ENCODE data around the gene NOTCH1.

Gene NOTCH1

DNA sequence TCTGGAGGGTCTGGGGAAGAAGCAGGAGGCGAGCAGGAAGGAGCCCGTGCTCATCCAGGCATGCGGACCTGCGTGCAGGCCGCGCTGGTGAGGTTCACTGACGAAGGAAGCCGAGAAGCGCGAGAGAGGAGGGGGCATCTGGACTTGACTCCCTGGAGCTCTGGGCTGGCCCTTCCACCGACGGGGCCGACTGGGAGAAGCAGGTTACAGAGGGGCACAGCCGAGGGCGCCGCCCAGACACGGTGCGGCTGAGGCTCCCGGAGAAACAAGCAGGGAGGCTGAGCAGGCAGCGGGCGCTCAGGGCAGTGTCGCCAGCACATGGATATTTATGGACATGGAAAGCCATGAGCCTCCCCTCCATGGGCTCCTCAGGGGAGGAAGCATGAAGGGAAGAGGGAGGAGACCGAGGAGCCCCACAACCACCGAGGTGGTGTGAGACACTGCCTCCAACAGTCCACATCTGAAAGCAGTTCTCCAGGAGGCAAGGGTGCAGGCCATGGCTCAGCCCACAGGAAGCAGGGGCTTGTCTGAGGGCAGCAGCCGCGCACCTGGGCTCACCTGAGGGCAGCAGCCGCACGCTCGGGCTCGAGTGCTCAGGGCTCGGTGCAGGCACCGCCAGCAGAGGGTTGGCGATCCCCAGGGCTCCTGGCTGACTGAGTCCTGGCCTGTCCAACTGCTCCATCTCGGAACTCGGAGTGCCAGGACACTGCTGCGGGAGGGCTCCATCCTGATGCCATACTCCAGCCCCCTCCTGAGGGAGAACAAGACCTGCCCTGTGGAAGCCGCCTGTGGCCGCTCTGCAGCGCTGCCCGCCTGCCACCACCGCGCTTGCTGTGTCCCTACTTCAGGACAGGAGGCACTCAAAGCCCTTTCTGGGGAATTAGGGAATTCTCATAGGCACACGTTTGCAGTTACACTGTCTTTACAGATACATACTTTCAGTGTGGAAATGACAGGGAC is 90.5 kb downstream of the NOTCH1 start:
- no peak for DNase-seq

DNA sequence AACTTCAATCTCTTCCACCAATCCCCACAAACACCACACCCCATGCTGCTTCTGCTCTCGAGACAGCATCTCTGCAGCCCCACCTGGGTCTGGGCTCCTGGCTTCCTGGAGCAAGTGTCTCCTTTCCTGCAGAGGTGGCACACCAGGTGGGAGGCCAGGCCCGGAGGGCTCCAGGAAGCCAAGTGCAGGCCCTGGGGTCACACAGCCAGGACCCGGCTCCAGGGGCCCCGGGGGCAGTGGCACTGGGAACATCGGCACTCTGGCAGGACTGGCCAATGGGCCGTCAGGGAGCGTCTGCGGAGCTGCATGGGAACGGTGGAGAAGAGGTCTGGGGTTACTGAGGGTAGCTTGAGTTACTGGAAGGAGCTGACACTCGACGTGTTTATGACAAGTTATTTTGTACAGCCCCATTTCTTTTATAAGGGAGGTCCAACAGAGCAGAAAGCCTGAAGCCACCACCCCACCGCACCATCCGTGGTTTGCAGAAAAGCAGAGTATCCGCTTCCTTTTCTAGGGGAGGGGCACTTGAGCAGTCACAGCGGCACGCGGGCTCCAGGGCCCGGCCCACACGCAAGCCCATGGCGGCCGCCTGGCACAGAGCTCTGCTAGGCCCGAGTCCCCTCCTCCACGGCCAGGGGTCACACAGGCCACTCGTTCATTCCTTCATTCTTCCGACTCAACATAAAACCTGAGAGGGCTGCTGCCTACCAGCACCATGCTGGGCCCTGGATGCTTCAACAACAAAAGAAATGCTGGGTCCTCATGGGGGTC is 91.6 kb downstream of the NOTCH1 start:
- no peak for DNase-seq

DNA sequence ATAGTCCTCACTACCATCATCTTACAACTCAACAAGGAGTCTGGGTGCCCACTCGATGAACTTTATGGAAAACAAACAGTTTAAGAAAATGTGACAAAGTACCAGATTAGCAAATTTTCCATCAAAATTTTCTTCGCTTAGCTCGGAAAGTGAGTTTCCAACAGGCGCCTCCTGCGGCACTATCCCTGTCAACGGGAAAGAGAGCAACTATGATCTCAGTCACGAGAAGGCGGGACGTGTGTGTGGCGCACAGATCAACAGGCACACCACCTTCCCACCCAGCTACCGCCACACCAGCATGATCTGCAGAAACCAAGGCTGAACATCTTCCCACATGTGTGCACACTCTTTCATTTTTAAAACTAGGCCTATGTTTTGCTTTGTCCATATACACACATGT is 92.5 kb downstream of the NOTCH1 start:
- DNase-seq: no peak

DNA sequence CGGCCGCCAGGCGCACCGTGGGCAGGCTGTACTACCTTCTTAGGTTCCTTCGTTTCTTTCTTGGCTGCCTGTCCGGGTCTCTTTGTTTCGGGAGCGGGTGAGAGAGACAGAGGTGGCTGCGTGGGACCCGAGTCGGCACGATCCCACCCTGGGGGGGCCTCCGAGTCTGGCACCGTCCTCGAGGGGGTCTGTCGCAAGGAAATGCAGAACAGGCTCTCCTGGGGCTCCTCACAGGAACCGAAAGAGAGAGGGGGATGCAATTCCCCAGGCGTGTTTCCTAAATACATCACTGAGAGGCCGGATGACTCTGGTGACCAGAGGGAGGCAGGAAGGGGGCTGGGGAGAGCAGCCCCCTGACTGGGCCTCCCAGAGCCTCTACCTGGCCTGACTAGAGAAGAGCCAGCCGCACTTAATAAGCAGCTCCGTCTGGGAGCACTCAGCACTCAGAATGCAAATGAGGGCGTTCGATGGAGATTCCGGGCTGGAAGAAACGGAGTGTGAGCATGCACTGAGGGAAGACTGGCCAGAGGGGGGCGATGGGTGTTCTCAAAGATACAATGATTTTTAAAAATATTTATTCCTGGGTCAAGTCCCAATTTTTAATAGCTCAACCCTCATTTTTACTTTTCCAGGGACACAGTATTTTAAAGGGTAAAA is 94.5 kb downstream of the NOTCH1 start:
- no peak for DNase-seq

DNA sequence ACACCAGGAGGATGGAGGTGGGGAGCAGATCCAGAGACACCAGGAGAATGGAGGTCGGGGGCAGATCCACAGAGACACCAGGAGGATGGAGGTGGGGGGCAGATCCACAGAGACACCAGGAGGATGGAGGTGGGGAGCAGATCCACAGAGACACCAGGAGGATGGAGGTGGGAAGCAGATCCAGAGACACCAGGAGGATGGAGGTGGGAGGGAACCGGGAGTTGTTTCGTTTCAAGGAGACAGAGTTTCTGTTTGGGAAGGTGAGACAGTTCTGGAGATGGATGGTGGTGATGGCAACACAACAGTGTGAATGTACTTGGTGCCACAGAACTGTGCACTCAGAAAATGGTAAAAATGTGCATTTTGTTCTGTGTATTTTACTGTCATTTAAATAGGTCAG is 97.2 kb downstream of the NOTCH1 start:
- DNase-seq: no peak

DNA sequence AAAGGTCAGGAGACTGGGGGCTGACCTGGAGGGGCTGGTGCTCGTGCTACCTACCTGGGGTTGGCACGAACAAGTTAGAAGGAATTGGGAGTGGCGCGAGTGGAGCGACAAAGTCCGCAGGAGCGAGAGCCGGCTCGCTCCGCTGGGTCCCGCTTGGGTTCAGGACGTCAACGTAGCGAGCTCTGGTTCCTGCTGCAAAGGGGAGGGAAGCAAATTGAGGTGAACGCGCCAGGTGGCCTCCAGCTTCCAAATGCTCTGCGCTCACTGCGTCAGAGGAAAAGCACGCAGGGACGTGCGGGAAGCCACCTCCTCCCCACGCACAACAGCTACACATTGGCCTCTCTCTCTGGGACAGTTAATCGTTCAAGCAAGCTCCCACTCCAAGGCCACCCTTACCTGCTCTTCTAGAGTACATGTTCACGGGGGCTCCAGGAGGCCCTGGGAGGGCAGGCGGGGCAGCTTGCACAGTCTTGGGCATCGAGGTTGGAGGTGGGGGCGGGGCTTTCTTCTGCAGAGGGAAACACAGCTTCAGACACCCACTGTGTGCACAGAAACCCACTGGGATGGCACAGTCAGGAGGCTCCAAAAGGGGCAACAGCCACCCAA is 98.6 kb downstream of the NOTCH1 start:
- DNase-seq: no peak

DNA sequence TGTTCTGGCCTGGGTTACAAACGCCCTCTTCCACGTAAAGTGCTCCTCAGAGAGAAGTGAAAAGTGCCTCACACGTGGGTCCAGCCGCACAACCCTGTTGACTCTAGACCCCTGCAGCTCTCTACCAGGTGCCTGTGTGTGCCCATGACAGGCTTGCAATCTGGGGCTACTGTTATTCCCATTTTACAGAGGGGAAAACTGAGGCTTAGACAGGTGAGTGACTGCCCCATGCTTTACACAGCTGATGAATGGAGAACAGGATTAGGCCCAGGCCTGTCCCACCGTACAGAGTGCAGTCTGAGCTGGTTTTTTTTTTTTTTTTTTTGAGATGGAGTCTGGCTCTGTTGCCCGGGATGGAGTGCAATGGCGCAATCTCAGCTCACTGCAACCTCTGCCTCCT is 100.0 kb downstream of the NOTCH1 start:
- DNase-seq: no peak

All from SHP77 (cell line).